HCT116 (cell line): ENCODE measurements around the gene TMEM45B. TPM values are rescaled to one million over a fixed set of nuclear protein-coding genes. Genes with fewer than 3 reads are reported as not detected.
"Not testable (repeated sequence)": the region's sequence is repeated elsewhere in the genome, so short reads cannot be mapped to it uniquely, and the experiment has no call there.

Experiments
- ATAC-seq: fragments of 200-7000 bp; cut with Tn5 transposase; 2 replicates; pipeline ENCODE4 v1.9.1; 2020; ENCODE audit warnings: mild to moderate bottlenecking, moderate library complexity
- BruUV-seq: library from RNA; stranded (reverse); fragments of 400-500 nt; replicated peaks from 2 replicates; lab custom pipeline; 2021; lab: Mats Ljungman, UMichigan
- CTCF ChIA-PET: fragments of 300-600 bp; sonication (Branson Sonifier 250); formaldehyde crosslinking; loops from one replicate; lab custom pipeline; 2021; ENCODE audit warnings: antibody characterized with exemption; lab: Charles Lee
- POLR2A ChIA-PET: fragments of 300-600, 350-600 bp; sonication (Branson Sonifier 250); formaldehyde crosslinking; loops from one replicate; lab custom pipeline; 2021; ENCODE audit warnings: antibody characterized with exemption; lab: Charles Lee
- RAD21 ChIA-PET, 2 experiments: fragments of 300-600 bp; sonication (Branson Sonifier 250); formaldehyde crosslinking; loops; one replicate each; lab custom pipeline; 2023; ENCODE audit warnings: low total read pairs in 2 of 2; ENCODE audit not compliant: uncharacterized antibody in 2 of 2, unreplicated experiment in 2 of 2, low non-redundant PET in 1 of 2; lab: Charles Lee
- DNase-seq: peaks from one replicate; pipeline ENCODE4 v3.0.0-alpha.2; 2010; ENCODE audit warnings: low read depth, low spot score
- H2AFZ ChIP-seq: fragments of 200-600 bp; shearing (Covaris generic), sonication (generic); 2 replicates; pipeline ENCODE4 v1.6.1; 2017; ENCODE audit warnings: low read depth, mixed run types, mixed read lengths, antibody characterized with exemption, low read length; ENCODE audit not compliant: poor library complexity, severe bottlenecking
- H3K27ac ChIP-seq: 2 replicates; pipeline ENCODE4 v1.5.1; 2012; ENCODE audit warnings: low read depth, low read length
- H3K27me3 ChIP-seq: fragments of 200-600 bp; sonication (generic); 2 replicates; pipeline ENCODE4 v1.6.1; 2016; ENCODE audit warnings: mixed run types, low read length, mixed read lengths; ENCODE audit not compliant: insufficient read depth
- H3K36me3 ChIP-seq, 2 experiments: fragments of 200-500 bp in 1 of 2; fragments of 200-600 bp in 1 of 2; sonication (Bioruptor generic) in 1 of 2; sonication (generic) in 1 of 2; 2 replicates each; pipeline versions ENCODE4 v1.5.1 to v1.6.1; 2014 to 2016; ENCODE audit warnings: low read length in 2 of 2, inconsistent platforms in 1 of 2, mixed read lengths in 1 of 2, mixed run types in 1 of 2; ENCODE audit not compliant: insufficient read depth in 2 of 2, control insufficient read depth in 1 of 2
- H3K4me1 ChIP-seq, 2 experiments: fragments of 200-600 bp in 1 of 2; sonication (generic) in 1 of 2; 2 replicates each; pipeline versions ENCODE4 v1.5.1 to v1.6.1; 2012 to 2017; ENCODE audit warnings: low read length in 2 of 2, inconsistent platforms in 1 of 2, mild to moderate bottlenecking in 1 of 2, mixed read lengths in 1 of 2, mixed run types in 1 of 2, moderate library complexity in 1 of 2; ENCODE audit not compliant: insufficient read depth in 2 of 2, control insufficient read depth in 1 of 2
- H3K4me2 ChIP-seq: fragments of 200-600 bp; sonication (generic); 2 replicates; pipeline ENCODE4 v1.6.1; 2017; ENCODE audit warnings: mixed run types, low read length, mixed read lengths
- H3K4me3 ChIP-seq, 2 experiments: fragments of 200-600 bp in 1 of 2; sonication (generic) in 1 of 2; replicated peaks in 1 of 2; 2 replicates each; pipeline ENCODE4 v1.5.1; 2011 to 2016; ENCODE audit warnings: low read length in 2 of 2, control low read depth in 1 of 2, low read depth in 1 of 2, mild to moderate bottlenecking in 1 of 2, mixed read lengths in 1 of 2, mixed run types in 1 of 2
- H3K79me2 ChIP-seq: fragments of 200-600 bp; sonication (generic); 2 replicates; pipeline ENCODE4 v1.6.1; 2017; ENCODE audit warnings: mild to moderate bottlenecking, mixed run types, low read length, moderate library complexity, mixed read lengths; ENCODE audit not compliant: insufficient read depth
- H3K9ac ChIP-seq: fragments of 200-600 bp; sonication (generic); 2 replicates; pipeline ENCODE4 v1.6.1; 2016; ENCODE audit warnings: low read length, mixed read lengths
- H3K9me2 ChIP-seq: fragments of 200-600 bp; sonication (generic), shearing (Covaris generic); 2 replicates; pipeline ENCODE4 v1.6.1; 2017; ENCODE audit warnings: mixed run types, mild to moderate bottlenecking, moderate library complexity; ENCODE audit not compliant: insufficient read depth
- H3K9me3 ChIP-seq, 2 experiments: fragments of 200-500 bp in 1 of 2; fragments of 200-600 bp in 1 of 2; sonication (Bioruptor generic) in 1 of 2; sonication (generic) in 1 of 2; 2 replicates each; pipeline ENCODE4 v1.6.1; 2014 to 2017; ENCODE audit warnings: low read length in 2 of 2, mixed read lengths in 2 of 2, inconsistent platforms in 1 of 2, low read depth in 1 of 2, mild to moderate bottlenecking in 1 of 2, mixed run types in 1 of 2, moderate library complexity in 1 of 2; ENCODE audit not compliant: control insufficient read depth in 1 of 2, insufficient read depth in 1 of 2
- H4K20me1 ChIP-seq: fragments of 200-600 bp; sonication (generic), shearing (Covaris generic); 2 replicates; pipeline ENCODE4 v1.6.1; 2017; ENCODE audit warnings: mixed run types, mild to moderate bottlenecking, moderate library complexity; ENCODE audit not compliant: insufficient read depth
- ATF3 ChIP-seq: IDR thresholded peaks from 2 replicates; pipeline ENCODE4 v1.6.1; 2012
- CEBPB ChIP-seq: IDR thresholded peaks from 2 replicates; pipeline ENCODE4 v1.6.1; 2012; ENCODE audit warnings: low read depth
- EZH2 ChIP-seq: fragments of 200-600 bp; sonication (generic); IDR thresholded peaks from 2 replicates; pipeline ENCODE4 v1.6.1; 2017; ENCODE audit warnings: antibody characterized with exemption, mixed run types
- FOSL1 ChIP-seq: IDR thresholded peaks from 2 replicates; pipeline ENCODE4 v1.6.1; 2012; ENCODE audit warnings: low read depth
- JUND ChIP-seq: IDR thresholded peaks from 2 replicates; pipeline ENCODE4 v1.6.1; 2012
- SIN3A ChIP-seq: IDR thresholded peaks from 2 replicates; pipeline ENCODE4 v1.6.1; 2012; ENCODE audit warnings: low read depth
- ZFX ChIP-seq: fragments of 450-650 bp; IDR thresholded peaks from 2 replicates; pipeline ENCODE4 v1.6.1; 2017
- ZNF274 ChIP-seq: fragments of 200-500 bp; sonication (Bioruptor generic); IDR thresholded peaks from 2 replicates; pipeline ENCODE4 v1.6.1; 2014; ENCODE audit warnings: mild to moderate bottlenecking, low read depth, low read length, inconsistent platforms
- intact Hi-C: fragments of 100-400 bp; cut with micrococcal nuclease; formaldehyde crosslinking; loops from 2 replicates; pipeline ENCODE4 v1.10.0; 2022
- total RNA-seq: library from RNA; stranded (reverse); gene quantifications from one replicate; pipeline ENCODE4 v1.2.1, GENCODE V29; 2021; ENCODE audit not compliant: unreplicated experiment

TMEM45B gene
- total RNA-seq, 1 experiment from 2014 or later, result not detected

GRCh38 chr11:129846508-129847335 lies 31.1 kb downstream of the TMEM45B start:
- ChIA-PET CTCF (no interaction called here), RAD21 (no interaction called here), POLR2A (no interaction called here)
- Histone ChIP-seq H3K4me1 (no peaks in the 10 kb centered on the region), H2AFZ (peak overlapping the region; percentile 6), H3K9me3 (no peaks in the 10 kb centered on the region), H3K4me3 (no peak overlapping the region), H3K4me2 (no peak overlapping the region), H4K20me1 (no peaks in the 10 kb centered on the region), H3K27me3 (no peaks in the 10 kb centered on the region), H3K9ac (no peak overlapping the region), H3K27ac (no peak overlapping the region), H3K36me3 (no peaks in the 10 kb centered on the region), H3K79me2 (no peaks in the 10 kb centered on the region), H3K9me2 (no peaks in the 10 kb centered on the region)
- ATAC-seq (no peak), DNase-seq (no peak)
- no TSS peak for BruUV-seq
- intact Hi-C loops, result no loop called here
- TF ChIP-seq SIN3A (no peak), FOSL1 (no peak), ZNF274 (no peak), CEBPB (no peak), ATF3 (no peak), EZH2 (no peak), ZFX (no peak), JUND (no peak)
- TF ChIP-seq, all 23 proteins: peak for 0

DNA sequence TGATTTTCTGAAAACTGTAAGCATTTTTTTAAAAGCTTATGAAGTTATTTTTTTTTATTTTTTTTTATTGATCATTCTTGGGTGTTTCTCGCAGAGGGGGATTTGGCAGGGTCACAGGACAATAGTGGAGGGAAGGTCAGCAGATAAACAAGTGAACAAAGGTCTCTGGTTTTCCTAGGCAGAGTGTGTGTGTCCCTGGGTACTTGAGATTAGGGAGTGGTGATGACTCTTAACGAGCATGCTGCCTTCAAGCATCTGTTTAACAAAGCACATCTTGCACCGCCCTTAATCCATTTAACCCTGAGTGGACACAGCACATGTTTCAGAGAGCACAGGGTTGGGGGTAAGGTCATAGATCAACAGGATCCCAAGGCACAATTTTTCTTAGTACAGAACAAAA lies 31.7 kb downstream of the TMEM45B start:
- DNase-seq, intact Hi-C loops, CTCF ChIA-PET, POLR2A ChIA-PET, BruUV-seq, H3K4me2 ChIP-seq, ATAC-seq, H3K79me2 ChIP-seq, H4K20me1 ChIP-seq, H3K36me3 ChIP-seq, H3K4me1 ChIP-seq, RAD21 ChIA-PET, H3K27ac ChIP-seq, H3K27me3 ChIP-seq, H3K9me3 ChIP-seq, H2AFZ ChIP-seq, H3K4me3 ChIP-seq, H3K9me2 ChIP-seq, H3K9ac ChIP-seq: not testable (repeated sequence)
